ENCODE measurements around the gene UBAC2. TPM values are rescaled to one million over a fixed set of nuclear protein-coding genes. Genes with fewer than 3 reads are reported as not detected.

Gene UBAC2
- total and polyA plus RNA-seq, 2 donors (not counting 1 experiment from before 2014, with no cell fraction given) = 32.4 to 87.4 TPM

GRCh38 chr13:99366075-99366987, 165.7 kb downstream of the UBAC2 start:
- Histone ChIP-seq H2AFZ (ENCODE audit: low read length) (no peak overlapping the region), H3K4me2 (ENCODE audit: extremely low read depth, insufficient read depth, low read length) (no peak overlapping the region), H4K20me1 (ENCODE audit: control insufficient read depth, extremely low read depth, insufficient read depth, low read length) (no peaks in the 10 kb centered on the region), H3K9me3 (ENCODE audit: control insufficient read depth, insufficient read depth, low read depth, low read length) (no peaks in the 10 kb centered on the region), H3K36me3 (ENCODE audit: control insufficient read depth, insufficient read depth, low read length) (peaks cover 4% of the 10 kb centered on the region), H3K4me3 (replicated peaks in 1 of 4; ENCODE audit: control extremely low read depth in 1 of 4, insufficient read depth in 1 of 4, low read depth in 3 of 4, low read length in 4 of 4) (no peak overlapping the region), H3K79me2 (ENCODE audit: control insufficient read depth, insufficient read depth, low read length) (no peaks in the 10 kb centered on the region), H3K27ac (ENCODE audit: insufficient read depth, low read length) (no peak overlapping the region), H3K4me1 (ENCODE audit: control insufficient read depth, extremely low read depth, insufficient read depth, low read length) (no peaks in the 10 kb centered on the region), H3K27me3 (ENCODE audit: control insufficient read depth, insufficient read depth, low read length) (no peaks in the 10 kb centered on the region), H3K9ac (ENCODE audit: insufficient read depth, low read length) (no peak overlapping the region)
- DNase-seq (ENCODE audit: low read depth in 2 of 2) = no peak
- TF ChIP-seq EZH2 (IDR thresholded peaks at IDR 0.05; ENCODE audit: low read length, missing control alignments) = no peak
- no peak for TF ChIP-seq CTCF (conservative IDR thresholded peaks at IDR 0.05 in 1 of 2, IDR thresholded peaks at IDR 0.05 in 1 of 2; ENCODE audit: low read depth in 1 of 2, low read length in 2 of 2)

DNA sequence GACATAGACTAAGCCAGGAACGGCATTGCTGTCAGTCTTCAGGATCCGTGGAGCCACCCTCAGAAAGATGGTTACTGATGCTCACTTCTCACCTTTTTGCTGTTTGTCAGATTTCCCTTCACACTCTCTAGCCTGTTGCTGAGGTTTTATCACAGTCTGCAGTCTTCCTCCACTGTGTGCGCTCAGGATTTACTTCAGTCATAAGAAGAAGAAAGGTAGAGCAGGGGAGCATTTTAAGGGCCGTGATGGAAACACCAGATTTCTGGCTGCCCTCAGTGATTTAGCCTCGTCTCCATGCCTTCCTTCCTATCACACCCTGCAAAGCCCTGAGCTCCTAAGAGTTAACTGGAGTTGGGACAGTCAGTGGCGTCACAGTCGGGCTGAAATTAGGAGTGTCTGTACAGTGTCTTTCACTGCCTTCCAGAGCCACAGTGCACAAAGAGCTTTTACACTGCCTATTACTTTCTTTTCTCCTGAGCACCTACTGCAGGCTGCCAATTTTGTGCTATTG, 166.5 kb downstream of the UBAC2 start:
- H3K27ac ChIP-seq (ENCODE audit: insufficient read depth, low read length) = no peak overlapping the region
- no peaks in the 10 kb centered on the region for H4K20me1 ChIP-seq (ENCODE audit: control insufficient read depth, extremely low read depth, insufficient read depth, low read length)
- H2AFZ ChIP-seq (ENCODE audit: low read length) = no peak overlapping the region
- no peaks in the 10 kb centered on the region for H3K4me1 ChIP-seq (ENCODE audit: control insufficient read depth, extremely low read depth, insufficient read depth, low read length)
- H3K36me3 ChIP-seq (ENCODE audit: control insufficient read depth, insufficient read depth, low read length) = peaks cover 4% of the 10 kb centered on the region
- H3K4me2 ChIP-seq (ENCODE audit: extremely low read depth, insufficient read depth, low read length) = no peak overlapping the region
- no peak for TF ChIP-seq EZH2 (IDR thresholded peaks at IDR 0.05; ENCODE audit: low read length, missing control alignments)
- no peak for TF ChIP-seq CTCF (conservative IDR thresholded peaks at IDR 0.05 in 1 of 2, IDR thresholded peaks at IDR 0.05 in 1 of 2; ENCODE audit: low read depth in 1 of 2, low read length in 2 of 2)
- no peaks in the 10 kb centered on the region for H3K79me2 ChIP-seq (ENCODE audit: control insufficient read depth, insufficient read depth, low read length)
- no peak for DNase-seq (ENCODE audit: low read depth in 2 of 2)
- H3K27me3 ChIP-seq (ENCODE audit: control insufficient read depth, insufficient read depth, low read length) = no peaks in the 10 kb centered on the region
- no peak overlapping the region for H3K4me3 ChIP-seq (replicated peaks in 1 of 4; ENCODE audit: control extremely low read depth in 1 of 4, insufficient read depth in 1 of 4, low read depth in 3 of 4, low read length in 4 of 4)
- no peaks in the 10 kb centered on the region for H3K9me3 ChIP-seq (ENCODE audit: control insufficient read depth, insufficient read depth, low read depth, low read length)
- no peak overlapping the region for H3K9ac ChIP-seq (ENCODE audit: insufficient read depth, low read length)

DNA sequence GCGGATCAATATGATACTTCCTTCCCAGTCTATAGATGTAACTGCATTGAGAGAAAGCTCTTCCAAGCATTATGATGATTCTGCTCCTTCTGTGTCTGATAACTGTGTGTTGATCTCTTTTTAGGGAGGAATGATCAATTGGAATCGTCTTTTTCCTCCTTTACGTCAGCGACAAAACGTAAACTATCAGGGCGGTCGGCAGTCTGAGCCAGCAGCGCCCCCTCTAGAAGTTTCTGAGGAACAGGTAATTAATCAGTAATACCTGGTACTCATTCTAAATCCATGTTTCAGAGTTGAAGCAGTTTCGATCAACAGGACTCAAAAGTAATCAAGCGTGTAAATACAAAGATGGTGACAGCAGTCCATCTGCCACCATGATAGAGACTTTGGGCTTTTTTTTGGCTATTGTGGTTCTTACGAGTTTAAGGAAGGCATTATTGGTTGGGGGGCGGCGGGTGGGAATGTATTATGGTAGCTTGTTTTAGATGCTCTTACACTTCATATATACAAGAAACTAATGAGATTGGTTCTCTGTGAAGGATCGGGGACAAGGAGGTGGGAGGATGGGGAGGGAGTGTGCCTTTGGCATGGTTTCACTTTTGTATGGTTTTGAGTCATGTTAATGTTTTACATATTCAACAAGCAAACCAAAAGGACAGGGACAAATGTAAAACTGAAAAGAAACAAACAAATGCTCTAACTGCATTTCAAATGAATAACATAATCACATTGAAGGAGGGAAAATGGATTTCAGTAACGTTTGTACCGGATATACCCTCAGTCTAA, 167.2 kb downstream of the UBAC2 start:
- H3K27ac ChIP-seq (ENCODE audit: insufficient read depth, low read length) = no peak overlapping the region
- no peak for DNase-seq (ENCODE audit: low read depth in 2 of 2)
- no peaks in the 10 kb centered on the region for H3K9me3 ChIP-seq (ENCODE audit: control insufficient read depth, insufficient read depth, low read depth, low read length)
- no peak for TF ChIP-seq CTCF (conservative IDR thresholded peaks at IDR 0.05 in 1 of 2, IDR thresholded peaks at IDR 0.05 in 1 of 2; ENCODE audit: low read depth in 1 of 2, low read length in 2 of 2)
- no peak for TF ChIP-seq EZH2 (IDR thresholded peaks at IDR 0.05; ENCODE audit: low read length, missing control alignments)
- H3K79me2 ChIP-seq (ENCODE audit: control insufficient read depth, insufficient read depth, low read length) = no peaks in the 10 kb centered on the region
- no peak overlapping the region for H3K4me2 ChIP-seq (ENCODE audit: extremely low read depth, insufficient read depth, low read length)
- H3K4me1 ChIP-seq (ENCODE audit: control insufficient read depth, extremely low read depth, insufficient read depth, low read length) = no peaks in the 10 kb centered on the region
- no peak overlapping the region for H2AFZ ChIP-seq (ENCODE audit: low read length)
- H3K4me3 ChIP-seq (replicated peaks in 1 of 4; ENCODE audit: control extremely low read depth in 1 of 4, insufficient read depth in 1 of 4, low read depth in 3 of 4, low read length in 4 of 4) = no peak overlapping the region
- no peaks in the 10 kb centered on the region for H3K27me3 ChIP-seq (ENCODE audit: control insufficient read depth, insufficient read depth, low read length)
- peaks cover 4% of the 10 kb centered on the region for H3K36me3 ChIP-seq (ENCODE audit: control insufficient read depth, insufficient read depth, low read length)
- H4K20me1 ChIP-seq (ENCODE audit: control insufficient read depth, extremely low read depth, insufficient read depth, low read length) = no peaks in the 10 kb centered on the region
- H3K9ac ChIP-seq (ENCODE audit: insufficient read depth, low read length) = no peak overlapping the region

Data from fibroblast of lung (primary cell).